ENCODE data around the gene FNIP1. TPM values are rescaled to one million over a fixed set of nuclear protein-coding genes. Genes with fewer than 3 reads are reported as not detected.

Gene FNIP1
- total and polyA plus RNA-seq, 2 of the 8 experiments (the other 6 are each of a cell fraction or from before 2014, with no cell fraction given), result 3.5 to 17.3 TPM

DNA sequence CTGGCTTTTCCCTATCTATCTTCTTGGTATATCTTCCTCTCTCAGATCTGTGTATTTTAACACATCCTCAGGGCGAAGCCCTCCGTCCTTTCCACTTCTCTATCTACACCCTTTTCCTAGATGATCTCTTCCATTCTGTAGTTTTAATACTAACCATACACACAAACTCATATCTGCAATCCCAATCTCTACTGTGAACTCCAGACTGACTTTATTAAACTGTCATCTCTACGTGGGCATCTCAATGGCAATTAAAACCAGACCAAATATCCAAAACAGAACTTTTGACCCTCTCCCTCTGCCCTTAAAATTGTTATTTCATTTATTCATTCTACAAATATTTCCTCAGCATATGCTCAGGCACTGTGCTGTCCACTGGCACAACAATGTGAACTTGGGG is 7.1 kb downstream of the FNIP1 start:
- H2BK120ac ChIP-seq (replicated peaks; ENCODE audit: low read depth, low read length), result no peak overlapping the region
- H3K4me1 ChIP-seq (replicated peaks in 1 of 4; ENCODE audit: control insufficient read depth in 3 of 4, insufficient read depth in 4 of 4, low read length in 3 of 4), result no peaks in the 10 kb centered on the region
- H3K27ac ChIP-seq (ENCODE audit: low read depth, low read length), result no peak overlapping the region
- peaks cover 9 to 14% of the 10 kb centered on the region in 2 experiments for H4K20me1 ChIP-seq (replicated peaks in 1 of 2; ENCODE audit: control insufficient read depth in 1 of 2, insufficient read depth in 2 of 2, low read length in 2 of 2)
- no peak for FAIRE-seq
- H4K91ac ChIP-seq (replicated peaks; ENCODE audit: insufficient read length, low read length), result no peak overlapping the region
- no peaks in the 10 kb centered on the region for H3K27me3 ChIP-seq (replicated peaks in 1 of 4; ENCODE audit: control insufficient read depth in 3 of 4, extremely low read depth in 1 of 4, insufficient read depth in 3 of 4, low read length in 3 of 4)
- H4K5ac ChIP-seq (ENCODE audit: insufficient read length, low read depth, low read length), result no peak overlapping the region
- H3K4ac ChIP-seq (replicated peaks; ENCODE audit: insufficient read length, low read depth, low read length), result no peak overlapping the region
- H3K4me3 ChIP-seq (ENCODE audit: extremely low read depth in 1 of 4, insufficient read depth in 2 of 4, low read depth in 3 of 4, low read length in 4 of 4), result no peak overlapping the region
- WGBS, 2 experiments (ENCODE audit: extremely low coverage in 1 of 2, insufficient coverage in 1 of 2, insufficient read length in 1 of 2, insufficient replicate concordance in 2 of 2, low coverage in 1 of 2, low lambda C conversion rate in 2 of 2, missing lambda C conversion rate in 1 of 2), result 92% methylated on average over 3 of the region's 3 CpGs; no CpG with 5 or more reads in 1 of the 2 experiments
- no peak overlapping the region for H3K4me2 ChIP-seq (ENCODE audit: insufficient read depth in 1 of 2, low read depth in 2 of 2, low read length in 2 of 2)
- H3K9me3 ChIP-seq (ENCODE audit: insufficient read depth in 2 of 2, low read depth in 1 of 2, low read length in 1 of 2), result no peaks in the 10 kb centered on the region
- H3K56ac ChIP-seq (replicated peaks; ENCODE audit: insufficient read length, low read depth, low read length), result no peak overlapping the region
- H2AFZ ChIP-seq (ENCODE audit: low read length), result no peak overlapping the region
- no peak overlapping the region for H3K23ac ChIP-seq (ENCODE audit: insufficient read length)
- H2BK20ac ChIP-seq (ENCODE audit: low read length), result no peak overlapping the region
- no peak for DNase-seq (ENCODE audit: low read depth in 1 of 2, low spot score in 2 of 2)
- no peak overlapping the region for H2BK12ac ChIP-seq (ENCODE audit: low read depth, low read length)
- ChIA-PET CTCF (ENCODE audit: partially characterized antibody) (no interaction called here), POLR2A (ENCODE audit: partially characterized antibody) (no interaction called here)
- no peak overlapping the region for H2BK5ac ChIP-seq (ENCODE audit: low read depth, low read length)
- no peak for TF ChIP-seq SP1 (IDR thresholded peaks at IDR 0.05; ENCODE audit: low read depth, low read length)
- TF ChIP-seq TAF7 (optimal IDR thresholded peaks at IDR 0.05; ENCODE audit: borderline replicate concordance, low read depth, low read length), result no peak
- no peak for TF ChIP-seq EZH2 (IDR thresholded peaks at IDR 0.05; ENCODE audit: low read depth, low read length, severe bottlenecking)
- no peak for TF ChIP-seq EP300 (IDR thresholded peaks at IDR 0.05; ENCODE audit: borderline replicate concordance in 1 of 2, low read depth in 2 of 2, low read length in 2 of 2)
- TF ChIP-seq, protein P1, sequence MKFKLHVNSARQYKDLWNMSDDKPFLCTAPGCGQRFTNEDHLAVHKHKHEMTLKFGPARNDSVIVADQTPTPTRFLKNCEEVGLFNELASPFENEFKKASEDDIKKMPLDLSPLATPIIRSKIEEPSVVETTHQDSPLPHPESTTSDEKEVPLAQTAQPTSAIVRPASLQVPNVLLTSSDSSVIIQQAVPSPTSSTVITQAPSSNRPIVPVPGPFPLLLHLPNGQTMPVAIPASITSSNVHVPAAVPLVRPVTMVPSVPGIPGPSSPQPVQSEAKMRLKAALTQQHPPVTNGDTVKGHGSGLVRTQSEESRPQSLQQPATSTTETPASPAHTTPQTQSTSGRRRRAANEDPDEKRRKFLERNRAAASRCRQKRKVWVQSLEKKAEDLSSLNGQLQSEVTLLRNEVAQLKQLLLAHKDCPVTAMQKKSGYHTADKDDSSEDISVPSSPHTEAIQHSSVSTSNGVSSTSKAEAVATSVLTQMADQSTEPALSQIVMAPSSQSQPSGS (IDR thresholded peaks at IDR 0.05; ENCODE audit: low read length), result no peak
- TF ChIP-seq ZNF274 (IDR thresholded peaks at IDR 0.05; ENCODE audit: borderline replicate concordance, extremely low read depth, low read length), result no peak
- TF ChIP-seq RAD21 (IDR thresholded peaks at IDR 0.05 in 1 of 2, conservative IDR thresholded peaks at IDR 0.05 in 1 of 2; ENCODE audit: low read depth in 2 of 2, low read length in 2 of 2), result no peak
- TF ChIP-seq HDAC6 (IDR thresholded peaks at IDR 0.05; ENCODE audit: low read depth, low read length), result no peak
- no peak for TF ChIP-seq RFX5 (IDR thresholded peaks at IDR 0.05; ENCODE audit: borderline replicate concordance, low read depth, low read length)
- no peak overlapping the region for H3K18ac ChIP-seq (ENCODE audit: extremely low read depth, low read length)
- no peak overlapping the region for H3K14ac ChIP-seq (ENCODE audit: insufficient read length)
- no peaks in the 10 kb centered on the region for H3K36me3 ChIP-seq (ENCODE audit: control insufficient read depth in 2 of 4, insufficient read depth in 4 of 4, low read length in 3 of 4)
- no peak overlapping the region for H2AK5ac ChIP-seq (ENCODE audit: low read depth, low read length)
- peaks cover 7% of the 10 kb centered on the region for H3K79me1 ChIP-seq (ENCODE audit: low read depth, low read length)
- no peak overlapping the region for H4K8ac ChIP-seq (ENCODE audit: extremely low read depth, insufficient read depth, low read length)
- H3K9ac ChIP-seq (replicated peaks in 1 of 4; ENCODE audit: extremely low read depth in 1 of 4, low read depth in 3 of 4, low read length in 3 of 4), result no peak overlapping the region
- H3K79me2 ChIP-seq (ENCODE audit: control insufficient read depth in 1 of 2, insufficient read depth in 2 of 2, low read length in 2 of 2), result peaks cover 6 to 87% of the 10 kb centered on the region in 2 experiments; a peak in 3 of 4 replicates
- H3K23me2 ChIP-seq (ENCODE audit: low read depth, low read length), result no peaks in the 10 kb centered on the region; the same call in 1 of the 2 replicates
- H2BK15ac ChIP-seq (ENCODE audit: low read length), result no peak overlapping the region
